Adrenal gland (tissue), 5 donors: ENCODE results near the gene FHOD3.

Experiments used
- CTCF ChIP-seq, 6 experiments: fragments of 450-650 bp in 4 of 6; fragments of 200-600 bp in 2 of 6; sonication (generic) in 1 of 6; IDR thresholded peaks; 1 replicate in 5 of 6; 2 replicates in 1 of 6; pipeline versions ENCODE4 v1.5.1 to v1.8.0; 2016 to 2021; ENCODE audit warnings: antibody characterized with exemption in 6 of 6, mild to moderate bottlenecking in 2 of 6, moderate library complexity in 1 of 6
- POLR2A ChIP-seq, 2 donors: fragments of 450-650 bp; IDR thresholded peaks; one replicate each; pipeline ENCODE4 v1.6.1; 2017; ENCODE audit warnings: antibody characterized with exemption in 2 of 2, mild to moderate bottlenecking in 2 of 2, moderate library complexity in 1 of 2
- donor health status: DM: no; HTN: no; CAD: no.

- TF ChIP-seq CTCF (IDR thresholded peaks at IDR 0.05) = no peak
- no peak for TF ChIP-seq POLR2A (IDR thresholded peaks at IDR 0.05)
Measured at GRCh38 chr18:36653141-36653869, 355.8 kb downstream of the FHOD3 start.
